GM19328 (cell line): Measurements from ENCODE around the gene IPO13.

Experiments used
- ATAC-seq: cut with Tn5 transposase; IDR thresholded peaks from one replicate; pipeline ENCODE4 v1.9.1; 2021; ENCODE audit warnings: mild to moderate bottlenecking, moderate library complexity; ENCODE audit not compliant: unreplicated experiment

The IPO13 gene

DNA sequence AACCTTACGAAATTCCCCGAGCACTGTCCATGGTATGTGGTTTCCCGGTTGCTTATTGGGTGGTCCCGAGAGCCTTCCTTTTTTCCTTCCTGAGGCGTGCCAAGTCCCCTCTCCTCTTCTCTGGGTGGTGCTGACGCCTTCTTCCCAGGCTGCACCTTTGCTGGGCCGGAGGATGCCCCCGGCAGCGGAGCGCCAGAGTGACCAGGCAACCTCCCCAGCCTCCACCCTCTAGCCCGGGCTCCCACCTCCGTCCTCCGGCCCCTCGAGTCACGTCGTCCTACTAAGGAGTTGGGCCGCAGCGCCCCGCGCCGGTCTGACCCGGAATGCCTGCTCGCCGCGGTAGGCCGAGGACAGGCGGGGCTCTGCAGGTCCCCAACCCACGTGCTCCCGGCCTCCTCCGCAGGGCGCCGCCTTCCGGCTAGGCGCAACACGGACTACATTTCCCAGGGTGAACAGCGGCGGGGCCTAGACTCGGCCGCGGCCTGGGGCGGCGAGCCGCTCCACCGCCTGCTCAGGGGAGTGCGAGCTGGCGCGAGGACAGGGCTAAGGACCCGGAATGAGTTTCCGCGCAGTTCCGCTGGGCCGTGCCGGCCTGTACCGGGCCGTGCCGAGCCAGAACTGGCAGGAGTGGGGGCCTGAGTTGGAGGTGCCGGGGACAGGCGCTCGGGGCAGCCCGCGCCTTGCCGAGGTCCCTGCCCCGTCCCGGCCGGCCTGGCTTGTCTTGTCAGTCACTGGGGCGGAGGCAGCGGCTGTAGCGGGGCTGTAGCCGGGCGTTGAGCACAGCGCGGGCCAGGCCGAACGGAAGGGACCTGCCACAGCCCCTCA lies at the start of gene IPO13:
TSS of gene IPO13 (plus strand) at position 715 of the 825 bp plus-strand sequence. CDS start 651 bp downstream, outside the sequence.
- peak; percentile 93 for ATAC-seq

DNA sequence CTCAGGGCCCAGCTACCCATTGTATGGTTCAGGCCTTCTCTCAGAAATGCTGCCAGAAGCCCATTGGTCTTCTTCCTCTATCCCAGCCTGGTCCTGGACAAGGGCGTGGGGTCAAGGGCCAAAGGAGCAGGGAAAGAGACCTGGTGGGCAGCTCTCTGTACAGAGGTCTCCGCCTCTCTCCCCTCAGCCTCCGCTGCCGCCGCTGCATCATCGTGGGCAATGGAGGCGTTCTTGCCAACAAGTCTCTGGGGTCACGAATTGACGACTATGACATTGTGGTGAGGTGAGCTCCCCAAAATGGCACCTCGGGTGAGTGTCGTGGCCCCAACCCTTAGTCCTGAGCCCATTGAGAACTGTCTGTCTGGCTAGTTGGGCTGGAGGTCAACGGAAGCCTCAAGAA lies 47.8 kb upstream of the IPO13 start:
- no peak for ATAC-seq

- no peak for ATAC-seq
Measured at GRCh38 chr1:43900386-43900785, 46.4 kb upstream of the IPO13 start.

- no peak for ATAC-seq
Measured at GRCh38 chr1:43901196-43901961, 45.4 kb upstream of the IPO13 start.

GRCh38 chr1:43902058-43902831 lies 44.5 kb upstream of the IPO13 start:
- no peak for ATAC-seq

GRCh38 chr1:43904660-43905551 lies 41.8 kb upstream of the IPO13 start:
- ATAC-seq: no peak

DNA sequence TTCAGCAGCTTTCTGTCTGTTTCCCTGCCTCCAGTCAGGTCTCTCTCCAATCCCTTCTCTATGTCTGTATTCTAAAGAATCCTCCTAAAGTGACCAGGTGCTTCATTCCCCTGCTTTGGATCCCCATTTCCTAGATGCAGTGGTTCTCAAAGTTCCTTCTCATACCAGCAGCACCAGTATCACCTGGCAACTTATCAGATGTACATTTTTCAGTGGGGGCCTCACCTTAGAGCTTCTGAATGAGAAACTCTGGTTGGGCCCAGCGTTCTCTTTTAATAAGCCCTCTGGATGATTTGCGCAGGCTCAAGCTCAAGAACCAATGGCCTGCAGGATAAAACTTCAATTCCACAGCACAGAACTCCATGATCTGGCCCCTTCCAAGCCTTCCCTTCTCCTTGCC lies 38.5 kb upstream of the IPO13 start:
- ATAC-seq: no peak

DNA sequence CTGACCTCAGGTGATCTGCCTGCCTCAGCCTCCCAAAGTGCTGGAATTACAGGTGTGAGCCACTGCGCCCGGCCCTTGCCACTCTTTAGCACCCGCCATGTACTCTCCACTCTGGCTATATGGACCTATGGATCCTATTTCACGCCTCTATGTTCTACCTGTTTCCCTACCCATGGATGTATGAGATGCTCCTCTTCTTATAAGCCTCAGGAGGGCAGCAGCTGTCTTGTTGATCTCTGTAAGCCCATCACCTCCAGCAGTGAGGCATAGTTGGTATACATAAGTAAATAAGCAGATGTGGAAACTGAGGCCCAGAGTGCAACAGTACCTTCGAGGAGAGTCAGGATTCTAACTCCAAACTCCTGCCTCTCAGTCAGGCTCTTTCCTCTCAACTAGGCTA lies 37.9 kb upstream of the IPO13 start:
- no peak for ATAC-seq

- no peak for ATAC-seq
Measured at GRCh38 chr1:43910343-43910742, 36.4 kb upstream of the IPO13 start.

DNA sequence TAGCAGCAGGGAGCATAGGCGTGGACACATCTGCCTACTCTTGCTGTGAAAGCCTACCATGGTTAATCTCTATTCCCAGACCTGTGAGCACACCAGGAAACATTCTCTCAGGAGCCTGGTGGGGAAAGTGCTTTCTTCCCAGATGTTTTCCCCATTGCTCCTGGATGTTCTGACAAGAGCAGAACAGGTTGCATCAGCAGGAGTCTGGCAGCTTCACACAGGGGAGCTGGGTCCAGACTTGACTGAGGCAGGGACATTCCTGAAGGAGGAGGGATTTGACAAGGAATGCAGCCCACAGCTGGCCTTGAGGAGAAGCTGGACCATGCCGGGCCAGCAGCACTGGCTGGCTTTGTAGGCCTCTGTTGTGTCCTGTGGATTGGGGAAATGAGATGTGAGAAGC lies 34.1 kb upstream of the IPO13 start:
- no peak for ATAC-seq

- ATAC-seq: no peak
Measured at GRCh38 chr1:43913051-43913501, 33.7 kb upstream of the IPO13 start.

- ATAC-seq: no peak
Measured at GRCh38 chr1:43913666-43914360, 32.9 kb upstream of the IPO13 start.

DNA sequence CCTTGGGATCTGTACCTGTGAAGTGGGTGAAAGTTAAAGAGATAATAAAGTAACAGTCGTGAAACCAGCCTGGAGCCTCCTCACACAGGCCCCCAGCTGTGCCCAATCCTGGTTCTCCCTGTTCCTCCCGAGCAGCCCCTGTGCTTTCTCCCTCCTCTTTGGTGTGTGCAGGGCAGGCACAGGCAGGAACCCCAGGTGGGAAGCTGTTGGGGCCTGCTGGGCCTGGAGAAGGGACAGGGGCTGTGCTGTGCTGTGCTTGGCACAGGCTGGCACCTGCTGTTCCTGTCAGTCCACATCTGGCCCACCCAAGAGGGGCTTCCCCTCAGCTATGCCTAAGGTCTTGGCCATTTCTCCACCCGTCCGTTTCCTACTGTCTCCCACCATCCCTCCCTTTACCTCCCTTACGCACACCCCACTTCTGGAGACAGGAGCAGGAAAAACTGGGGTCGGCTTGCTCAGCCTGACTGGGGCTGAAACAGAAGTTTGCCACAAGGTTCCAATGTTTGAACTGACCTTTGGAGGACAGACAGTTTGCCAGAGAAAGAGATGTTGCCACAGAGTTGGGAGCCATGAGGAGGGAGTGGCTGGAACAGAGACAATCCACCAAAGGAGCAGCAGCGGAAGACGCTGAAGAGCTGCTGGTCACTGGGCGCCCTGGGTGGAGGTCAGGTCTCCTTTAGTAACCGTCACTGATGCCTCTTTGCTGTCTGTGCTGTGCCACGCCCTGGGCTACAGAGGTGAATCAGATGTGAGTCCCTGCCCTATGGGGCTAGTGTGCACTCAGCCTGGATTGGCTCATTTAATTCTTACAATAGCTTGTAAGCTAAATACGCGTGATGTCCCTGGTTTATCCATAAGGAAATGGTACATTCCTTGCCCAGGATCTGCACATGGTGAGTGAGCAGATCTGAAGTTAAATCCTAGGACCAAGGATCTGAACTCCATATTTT lies 31.9 kb upstream of the IPO13 start:
- ATAC-seq: no peak

GRCh38 chr1:43919906-43920305 lies 26.8 kb upstream of the IPO13 start:
- no peak for ATAC-seq

DNA sequence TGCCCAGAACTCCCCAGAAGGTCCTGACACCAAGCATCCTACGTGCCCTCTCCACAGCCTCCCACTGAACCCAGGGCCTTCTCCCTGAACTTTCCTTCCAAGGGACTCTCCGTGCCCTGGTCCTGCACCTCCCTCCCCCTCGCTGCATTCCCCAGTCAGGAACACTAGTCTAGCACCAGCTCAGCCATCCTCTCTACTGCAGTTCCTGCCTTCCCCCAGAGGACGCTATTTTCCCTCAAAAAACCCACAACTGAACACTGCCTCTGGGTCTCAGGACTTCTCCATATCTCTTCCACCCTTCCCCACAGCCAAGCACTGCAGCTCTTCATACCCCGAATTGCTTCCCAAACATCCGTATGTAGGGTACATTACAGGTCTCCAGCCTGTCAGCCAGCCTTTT lies 25.7 kb upstream of the IPO13 start:
- no peak for ATAC-seq

GRCh38 chr1:43924516-43924915 lies 22.2 kb upstream of the IPO13 start:
- no peak for ATAC-seq

DNA sequence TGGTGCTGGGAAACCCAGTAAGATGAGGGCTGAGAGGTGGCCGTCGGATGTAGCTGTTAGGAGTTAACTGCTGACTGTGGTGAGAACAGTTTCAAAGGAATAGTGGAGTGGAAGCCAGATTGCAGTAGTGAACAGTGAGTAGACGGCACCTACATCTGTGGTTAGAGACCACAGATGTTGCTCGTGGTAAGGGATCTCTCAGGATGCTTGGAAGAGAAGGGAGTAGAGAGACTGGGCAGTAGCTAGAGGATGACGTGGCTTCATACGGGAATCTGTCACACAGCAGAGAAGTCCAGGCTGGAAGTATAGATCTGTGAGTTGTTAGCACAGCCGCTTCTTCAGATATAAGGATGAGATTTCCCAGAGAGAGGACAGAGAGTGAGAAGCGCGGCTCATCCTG lies 20.9 kb upstream of the IPO13 start:
- ATAC-seq: no peak

GRCh38 chr1:43930168-43930948 lies 16.4 kb upstream of the IPO13 start:
- ATAC-seq: no peak
